ENCODE results near the gene SRSF4. TPM values are rescaled to one million over a fixed set of nuclear protein-coding genes. Genes with fewer than 3 reads are reported as not detected.

The SRSF4 gene
- total and polyA plus RNA-seq, 2 of the 8 experiments (the other 6 are each of a cell fraction or from before 2014, with no cell fraction given): 34.9 to 86.5 TPM

GRCh38 chr1:29124366-29125236 lies 57.1 kb downstream of the SRSF4 start (continued):
- peak in 1 of 2 experiments; percentile 18; a peak in 1 of 4 replicates for TF ChIP-seq SIN3A (conservative IDR thresholded peaks at IDR 0.05 in 1 of 2, IDR thresholded peaks at IDR 0.05 in 1 of 2; ENCODE audit: low read depth in 1 of 2, low read length in 2 of 2)
- TF ChIP-seq TAF7 (optimal IDR thresholded peaks at IDR 0.05; ENCODE audit: borderline replicate concordance, low read depth, low read length): no peak
- TF ChIP-seq KDM5A (IDR thresholded peaks at IDR 0.05; ENCODE audit: low read length): no peak
- no peak for TF ChIP-seq SIRT6 (IDR thresholded peaks at IDR 0.05; ENCODE audit: low read length)
- TF ChIP-seq RFX5 (IDR thresholded peaks at IDR 0.05; ENCODE audit: borderline replicate concordance, low read depth, low read length): no peak
- no peak for TF ChIP-seq BACH1 (IDR thresholded peaks at IDR 0.05; ENCODE audit: low read length)
- peak; percentile 37; the same call in 1 of the 2 replicates for TF ChIP-seq JUND (IDR thresholded peaks at IDR 0.05; ENCODE audit: low read length)
- TF ChIP-seq ZNF274 (IDR thresholded peaks at IDR 0.05; ENCODE audit: borderline replicate concordance, extremely low read depth, low read length): no peak
- peak; percentile 44 for TF ChIP-seq KDM4A (IDR thresholded peaks at IDR 0.05; ENCODE audit: low read depth, low read length, severe bottlenecking)
- TF ChIP-seq, protein P1, sequence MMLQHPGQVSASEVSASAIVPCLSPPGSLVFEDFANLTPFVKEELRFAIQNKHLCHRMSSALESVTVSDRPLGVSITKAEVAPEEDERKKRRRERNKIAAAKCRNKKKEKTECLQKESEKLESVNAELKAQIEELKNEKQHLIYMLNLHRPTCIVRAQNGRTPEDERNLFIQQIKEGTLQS (IDR thresholded peaks at IDR 0.05; ENCODE audit: insufficient read depth, low read depth, low read length): no peak
- TF ChIP-seq EGR1 (IDR thresholded peaks at IDR 0.05; ENCODE audit: borderline replicate concordance, low read depth, low read length): no peak
- TF ChIP-seq HDAC6 (IDR thresholded peaks at IDR 0.05; ENCODE audit: low read depth, low read length): no peak

Measured in H1 (cell line).